ENCODE data around the gene JADE1.

The JADE1 gene

DNA sequence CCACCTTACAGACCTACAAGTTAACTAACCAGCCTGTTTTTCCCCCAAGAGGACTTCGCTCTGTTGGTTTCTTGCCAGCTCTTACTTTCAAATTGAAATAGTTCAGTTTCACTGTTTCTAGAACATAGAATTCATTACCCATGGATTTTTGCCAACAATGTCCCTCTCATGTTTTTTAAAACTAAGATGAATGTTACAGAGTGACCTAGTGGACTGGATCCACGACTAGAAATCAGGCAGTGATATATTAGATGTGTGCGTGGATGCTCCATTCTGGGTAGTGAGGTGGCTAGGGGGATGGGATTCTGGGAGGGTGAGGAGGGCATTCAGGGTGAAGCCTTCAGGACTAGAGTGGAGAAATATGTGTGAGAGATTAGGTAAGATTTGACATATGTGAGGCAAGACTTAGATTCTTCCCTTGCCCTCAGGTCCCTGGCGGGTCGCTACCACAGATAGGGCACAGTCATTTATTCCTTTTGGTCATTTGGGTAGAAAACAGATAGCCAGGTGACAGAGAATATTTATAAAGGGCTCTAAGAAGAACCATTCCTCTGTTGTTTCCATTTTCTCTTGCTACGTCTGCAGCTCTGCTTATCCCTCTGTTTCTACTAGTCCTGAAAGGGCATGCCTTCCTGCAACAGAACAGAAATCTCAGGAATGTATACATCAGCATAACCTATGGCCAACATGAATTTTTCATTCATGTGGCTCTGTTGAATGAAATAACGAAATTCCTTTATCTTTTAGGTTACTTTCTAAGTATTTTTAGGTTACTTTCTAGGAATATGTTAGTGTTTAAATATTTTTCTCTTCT is 15.4 kb upstream of the JADE1 start:
- Histone ChIP-seq H3K4me3 (replicated peaks; ENCODE audit: insufficient read depth, low read length) (no peak overlapping the region), H3K27ac (replicated peaks) (no peak overlapping the region), H3K27me3 (ENCODE audit: insufficient read depth, poor library complexity, severe bottlenecking) (no peaks in the 10 kb centered on the region)
- TF ChIP-seq, protein P1, sequence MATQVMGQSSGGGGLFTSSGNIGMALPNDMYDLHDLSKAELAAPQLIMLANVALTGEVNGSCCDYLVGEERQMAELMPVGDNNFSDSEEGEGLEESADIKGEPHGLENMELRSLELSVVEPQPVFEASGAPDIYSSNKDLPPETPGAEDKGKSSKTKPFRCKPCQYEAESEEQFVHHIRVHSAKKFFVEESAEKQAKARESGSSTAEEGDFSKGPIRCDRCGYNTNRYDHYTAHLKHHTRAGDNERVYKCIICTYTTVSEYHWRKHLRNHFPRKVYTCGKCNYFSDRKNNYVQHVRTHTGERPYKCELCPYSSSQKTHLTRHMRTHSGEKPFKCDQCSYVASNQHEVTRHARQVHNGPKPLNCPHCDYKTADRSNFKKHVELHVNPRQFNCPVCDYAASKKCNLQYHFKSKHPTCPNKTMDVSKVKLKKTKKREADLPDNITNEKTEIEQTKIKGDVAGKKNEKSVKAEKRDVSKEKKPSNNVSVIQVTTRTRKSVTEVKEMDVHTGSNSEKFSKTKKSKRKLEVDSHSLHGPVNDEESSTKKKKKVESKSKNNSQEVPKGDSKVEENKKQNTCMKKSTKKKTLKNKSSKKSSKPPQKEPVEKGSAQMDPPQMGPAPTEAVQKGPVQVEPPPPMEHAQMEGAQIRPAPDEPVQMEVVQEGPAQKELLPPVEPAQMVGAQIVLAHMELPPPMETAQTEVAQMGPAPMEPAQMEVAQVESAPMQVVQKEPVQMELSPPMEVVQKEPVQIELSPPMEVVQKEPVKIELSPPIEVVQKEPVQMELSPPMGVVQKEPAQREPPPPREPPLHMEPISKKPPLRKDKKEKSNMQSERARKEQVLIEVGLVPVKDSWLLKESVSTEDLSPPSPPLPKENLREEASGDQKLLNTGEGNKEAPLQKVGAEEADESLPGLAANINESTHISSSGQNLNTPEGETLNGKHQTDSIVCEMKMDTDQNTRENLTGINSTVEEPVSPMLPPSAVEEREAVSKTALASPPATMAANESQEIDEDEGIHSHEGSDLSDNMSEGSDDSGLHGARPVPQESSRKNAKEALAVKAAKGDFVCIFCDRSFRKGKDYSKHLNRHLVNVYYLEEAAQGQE (IDR thresholded peaks at IDR 0.05; ENCODE audit: insufficient replicate concordance, low read depth) = no peak
- TF ChIP-seq GABPA (IDR thresholded peaks at IDR 0.05; ENCODE audit: low read depth) (no peak), POLR2AphosphoS5 (IDR thresholded peaks at IDR 0.05; ENCODE audit: low read depth) (no peak), SPI1 (IDR thresholded peaks at IDR 0.05; ENCODE audit: borderline replicate concordance, low read depth) (no peak)
- TF ChIP-seq, protein P2, sequence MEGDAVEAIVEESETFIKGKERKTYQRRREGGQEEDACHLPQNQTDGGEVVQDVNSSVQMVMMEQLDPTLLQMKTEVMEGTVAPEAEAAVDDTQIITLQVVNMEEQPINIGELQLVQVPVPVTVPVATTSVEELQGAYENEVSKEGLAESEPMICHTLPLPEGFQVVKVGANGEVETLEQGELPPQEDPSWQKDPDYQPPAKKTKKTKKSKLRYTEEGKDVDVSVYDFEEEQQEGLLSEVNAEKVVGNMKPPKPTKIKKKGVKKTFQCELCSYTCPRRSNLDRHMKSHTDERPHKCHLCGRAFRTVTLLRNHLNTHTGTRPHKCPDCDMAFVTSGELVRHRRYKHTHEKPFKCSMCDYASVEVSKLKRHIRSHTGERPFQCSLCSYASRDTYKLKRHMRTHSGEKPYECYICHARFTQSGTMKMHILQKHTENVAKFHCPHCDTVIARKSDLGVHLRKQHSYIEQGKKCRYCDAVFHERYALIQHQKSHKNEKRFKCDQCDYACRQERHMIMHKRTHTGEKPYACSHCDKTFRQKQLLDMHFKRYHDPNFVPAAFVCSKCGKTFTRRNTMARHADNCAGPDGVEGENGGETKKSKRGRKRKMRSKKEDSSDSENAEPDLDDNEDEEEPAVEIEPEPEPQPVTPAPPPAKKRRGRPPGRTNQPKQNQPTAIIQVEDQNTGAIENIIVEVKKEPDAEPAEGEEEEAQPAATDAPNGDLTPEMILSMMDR (IDR thresholded peaks at IDR 0.05; ENCODE audit: insufficient read depth, low read length) = no peak
- DNase-seq (ENCODE audit: low read depth in 1 of 2, low spot score in 1 of 2) = no peak

DNA sequence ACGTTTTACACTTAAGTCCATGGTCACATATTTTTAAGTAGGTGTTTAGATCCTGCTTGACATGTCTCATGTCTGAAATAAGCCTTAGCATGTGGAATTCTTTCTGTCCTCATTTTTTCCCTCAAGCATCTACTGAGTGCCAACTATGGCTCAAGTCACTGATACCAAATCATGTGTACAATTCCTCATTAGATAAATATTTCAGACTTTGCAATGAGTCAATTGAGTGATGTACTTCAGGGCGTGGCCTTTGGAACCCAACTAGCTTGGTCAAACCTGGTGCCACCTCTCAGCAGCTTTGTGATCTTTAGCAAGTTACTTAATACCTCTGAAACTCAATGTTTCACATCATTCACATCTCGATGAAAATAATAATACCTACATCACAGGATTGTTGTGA is 12.6 kb upstream of the JADE1 start:
- Histone ChIP-seq H3K27ac (replicated peaks) (no peak overlapping the region), H3K4me3 (replicated peaks; ENCODE audit: insufficient read depth, low read length) (no peak overlapping the region), H3K27me3 (ENCODE audit: insufficient read depth, poor library complexity, severe bottlenecking) (no peaks in the 10 kb centered on the region)
- no peak for DNase-seq (ENCODE audit: low read depth in 1 of 2, low spot score in 1 of 2)
- TF ChIP-seq, protein P1 (IDR thresholded peaks at IDR 0.05; ENCODE audit: insufficient replicate concordance, low read depth) = no peak
- TF ChIP-seq POLR2AphosphoS5 (IDR thresholded peaks at IDR 0.05; ENCODE audit: low read depth) (no peak), SPI1 (IDR thresholded peaks at IDR 0.05; ENCODE audit: borderline replicate concordance, low read depth) (no peak), GABPA (IDR thresholded peaks at IDR 0.05; ENCODE audit: low read depth) (no peak)
- TF ChIP-seq, protein P2 (IDR thresholded peaks at IDR 0.05; ENCODE audit: insufficient read depth, low read length) = no peak

DNA sequence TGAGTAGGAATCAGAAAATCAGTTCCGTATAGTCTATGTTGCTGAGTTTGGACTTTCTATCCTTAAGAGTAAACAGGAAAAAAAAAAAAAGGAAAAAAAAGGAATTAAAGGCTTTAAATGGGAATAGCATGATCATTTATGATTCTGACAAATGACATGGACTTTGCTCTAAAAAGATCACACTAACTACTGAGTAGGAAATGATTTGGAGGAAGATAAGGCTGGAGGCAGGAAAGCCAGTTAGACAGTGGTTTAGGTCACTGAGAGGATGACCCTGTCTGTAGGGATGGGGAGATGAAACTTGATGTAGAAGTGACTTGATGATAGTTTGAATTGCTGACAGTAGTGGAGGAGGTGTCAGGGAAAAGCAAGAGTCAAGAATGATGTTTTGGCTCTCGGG is 9.2 kb upstream of the JADE1 start:
- Histone ChIP-seq H3K27ac (replicated peaks) (no peak overlapping the region), H3K27me3 (ENCODE audit: insufficient read depth, poor library complexity, severe bottlenecking) (no peaks in the 10 kb centered on the region), H3K4me3 (replicated peaks; ENCODE audit: insufficient read depth, low read length) (no peak overlapping the region)
- no peak for TF ChIP-seq SPI1 (IDR thresholded peaks at IDR 0.05; ENCODE audit: borderline replicate concordance, low read depth)
- TF ChIP-seq, protein P1 (IDR thresholded peaks at IDR 0.05; ENCODE audit: insufficient replicate concordance, low read depth) = no peak
- no peak for TF ChIP-seq POLR2AphosphoS5 (IDR thresholded peaks at IDR 0.05; ENCODE audit: low read depth)
- TF ChIP-seq, protein P2 (IDR thresholded peaks at IDR 0.05; ENCODE audit: insufficient read depth, low read length) = no peak
- TF ChIP-seq GABPA (IDR thresholded peaks at IDR 0.05; ENCODE audit: low read depth) = no peak
- DNase-seq (ENCODE audit: low read depth in 1 of 2, low spot score in 1 of 2) = no peak

Measured in HL-60 (cell line).